Cardiac fibroblast (primary cell): ENCODE measurements around the gene ZNF319.

Experiments used
- DNase-seq, 2 donors: peaks; one replicate each; pipeline versions ENCODE4 v3.0.0 to v3.0.0-alpha.2; 2010; ENCODE audit warnings: low read depth in 2 of 2
- H3K4me3 ChIP-seq, 2 donors: replicated peaks in 1 of 2; 1 replicate in 1 of 2; 2 replicates in 1 of 2; pipeline ENCODE4 v1.5.1; 2011; ENCODE audit warnings: low read depth in 2 of 2, low read length in 2 of 2, mild to moderate bottlenecking in 2 of 2, moderate library complexity in 1 of 2
- TF ChIP-seq, protein P1 (sequence below): IDR thresholded peaks from one replicate; pipeline ENCODE4 v1.5.1; 2011; ENCODE audit warnings: low read depth, mild to moderate bottlenecking, low read length, inconsistent platforms

ZNF319 gene

GRCh38 chr16:57944970-57945739 is 55.3 kb downstream of the ZNF319 start:
- TF ChIP-seq, protein P1, sequence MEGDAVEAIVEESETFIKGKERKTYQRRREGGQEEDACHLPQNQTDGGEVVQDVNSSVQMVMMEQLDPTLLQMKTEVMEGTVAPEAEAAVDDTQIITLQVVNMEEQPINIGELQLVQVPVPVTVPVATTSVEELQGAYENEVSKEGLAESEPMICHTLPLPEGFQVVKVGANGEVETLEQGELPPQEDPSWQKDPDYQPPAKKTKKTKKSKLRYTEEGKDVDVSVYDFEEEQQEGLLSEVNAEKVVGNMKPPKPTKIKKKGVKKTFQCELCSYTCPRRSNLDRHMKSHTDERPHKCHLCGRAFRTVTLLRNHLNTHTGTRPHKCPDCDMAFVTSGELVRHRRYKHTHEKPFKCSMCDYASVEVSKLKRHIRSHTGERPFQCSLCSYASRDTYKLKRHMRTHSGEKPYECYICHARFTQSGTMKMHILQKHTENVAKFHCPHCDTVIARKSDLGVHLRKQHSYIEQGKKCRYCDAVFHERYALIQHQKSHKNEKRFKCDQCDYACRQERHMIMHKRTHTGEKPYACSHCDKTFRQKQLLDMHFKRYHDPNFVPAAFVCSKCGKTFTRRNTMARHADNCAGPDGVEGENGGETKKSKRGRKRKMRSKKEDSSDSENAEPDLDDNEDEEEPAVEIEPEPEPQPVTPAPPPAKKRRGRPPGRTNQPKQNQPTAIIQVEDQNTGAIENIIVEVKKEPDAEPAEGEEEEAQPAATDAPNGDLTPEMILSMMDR: no peak
- no peak for DNase-seq
- H3K4me3 ChIP-seq: no peak overlapping the region
